CD4-positive, CD25-positive, alpha-beta regulatory T cell (primary cell): ENCODE data around the gene PPIL4. TPM values are rescaled to one million over a fixed set of nuclear protein-coding genes. Genes with fewer than 3 reads are reported as not detected.
"Not testable (repeated sequence)": the region's sequence is repeated elsewhere in the genome, so short reads cannot be mapped to it uniquely, and the experiment has no call there.

Experiments used
- ATAC-seq, 2 donors: fragments of 150-1000 bp; cut with Tn5 transposase; one replicate each; pipeline ENCODE4 v1.10.0; 2021; ENCODE audit warnings: low read depth in 2 of 2, moderate number of reproducible peaks in 2 of 2, moderate library complexity in 1 of 2
- DNase-seq, 3 donors: peaks; one replicate each; pipeline versions ENCODE4 v3.0.0 to v3.0.0-alpha.2; 2012 to 2022; ENCODE audit warnings: mixed read lengths in 1 of 3
- H3K27ac ChIP-seq: one replicate; pipeline ENCODE4 v1.7.0; 2013; ENCODE audit warnings: mild to moderate bottlenecking, low read length; ENCODE audit not compliant: insufficient read depth, poor library complexity, severe bottlenecking
- H3K27me3 ChIP-seq: one replicate; pipeline ENCODE4 v1.7.0; 2013; ENCODE audit warnings: low read length; ENCODE audit not compliant: control insufficient read depth, insufficient read depth
- H3K36me3 ChIP-seq: one replicate; pipeline ENCODE4 v1.7.0; 2013; ENCODE audit warnings: mild to moderate bottlenecking, low read length, moderate library complexity; ENCODE audit not compliant: control insufficient read depth, insufficient read depth
- H3K4me1 ChIP-seq: 2 replicates; pipeline ENCODE4 v1.7.0; 2013; ENCODE audit warnings: mild to moderate bottlenecking, low read length; ENCODE audit not compliant: insufficient read depth, control insufficient read depth, poor library complexity, severe bottlenecking
- H3K4me3 ChIP-seq: one replicate; pipeline ENCODE4 v1.7.0; 2013; ENCODE audit warnings: low read depth, mild to moderate bottlenecking, low read length, moderate library complexity
- H3K9me3 ChIP-seq, 2 experiments: 1 replicate in 1 of 2; 2 replicates in 1 of 2; pipeline ENCODE4 v1.7.0; 2013; ENCODE audit warnings: low read length in 2 of 2, mild to moderate bottlenecking in 1 of 2, moderate library complexity in 1 of 2; ENCODE audit not compliant: control insufficient read depth in 2 of 2
- H3K27ac Mint-ChIP-seq, 3 donors: one replicate each; pipeline ENCODE4 v1.8.0; 2020 to 2022; ENCODE audit warnings: mild to moderate bottlenecking in 3 of 3, mixed read lengths in 3 of 3, moderate library complexity in 2 of 3
- H3K27me3 Mint-ChIP-seq: one replicate; pipeline ENCODE4 v1.8.0; 2022; ENCODE audit warnings: mild to moderate bottlenecking, mixed read lengths
- H3K36me3 Mint-ChIP-seq: one replicate; pipeline ENCODE4 v1.8.0; 2020; ENCODE audit warnings: mixed read lengths
- H3K4me1 Mint-ChIP-seq, 4 donors: one replicate each; pipeline ENCODE4 v1.8.0; 2020 to 2022; ENCODE audit warnings: mixed read lengths in 4 of 4, mild to moderate bottlenecking in 1 of 4
- H3K4me3 Mint-ChIP-seq, 4 donors: one replicate each; pipeline ENCODE4 v1.8.0; 2020 to 2022; ENCODE audit warnings: mild to moderate bottlenecking in 4 of 4, mixed read lengths in 4 of 4, moderate library complexity in 3 of 4
- H3K9me3 Mint-ChIP-seq, 7 donors: one replicate each; pipeline ENCODE4 v1.8.0; 2020 to 2022; ENCODE audit warnings: mixed read lengths in 7 of 7, mild to moderate bottlenecking in 3 of 7, moderate library complexity in 2 of 7
- polyA plus RNA-seq, 4 donors: library from polyadenylated mRNA; unstranded; fragments of 300-500 nt; fragmentation: Illumina TruSeq; gene quantifications; one replicate each; pipeline ENCODE4 v1.2.3, GENCODE V29; 2021
- total RNA-seq: library from RNA; stranded (reverse); gene quantifications from one replicate; pipeline ENCODE4 v1.2.3, GENCODE V29; 2022

The PPIL4 gene
- total and polyA plus RNA-seq, 5 donors from 2014 or later = 10.0 to 40.8 (median 12.8) TPM

DNA sequence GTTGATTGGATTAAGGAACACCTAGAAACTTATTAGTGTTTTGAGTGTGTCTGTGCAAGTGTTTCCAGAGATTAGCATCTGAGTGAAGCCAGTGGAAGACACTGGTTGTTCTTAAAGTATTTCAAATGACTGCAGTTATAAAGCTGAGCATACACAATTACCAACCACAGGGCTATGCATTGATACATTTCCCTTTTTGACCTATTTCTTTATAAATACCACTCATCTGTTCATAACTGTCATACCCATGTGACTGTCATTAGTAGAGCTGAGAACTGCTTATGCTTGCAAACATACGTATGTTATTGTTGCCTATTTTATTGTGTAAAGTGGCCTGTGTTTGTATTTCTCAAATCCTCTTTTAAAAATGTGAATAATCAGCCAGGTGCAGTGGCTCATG lies 45.7 kb downstream of the PPIL4 start:
- Mint-ChIP-seq H3K27ac (peak overlapping the region; percentile 83 to 91 (median 91)), H3K4me1 (peaks cover 48 to 77% (median 51%) of the 10 kb centered on the region in 4 donors), H3K36me3 (peaks cover 13% of the 10 kb centered on the region), H3K9me3 (peaks cover 0 to 1% (median 0%) of the 10 kb centered on the region in 7 donors), H3K4me3 (peak overlapping the region in 1 of 4 donors; percentile 70), H3K27me3 (no peaks in the 10 kb centered on the region)
- ATAC-seq (peak in 1 of 2 donors; percentile 22), DNase-seq (peak in 1 of 3 donors; percentile 44)
- no peaks in the 10 kb centered on the region for H3K27me3 ChIP-seq
- no peak overlapping the region for H3K4me3 ChIP-seq
- peak overlapping the region; percentile 60 for H3K27ac ChIP-seq
- peaks cover 51% of the 10 kb centered on the region for H3K4me1 ChIP-seq
- H3K36me3 ChIP-seq = peaks cover 10% of the 10 kb centered on the region
- H3K9me3 ChIP-seq = no peaks in the 10 kb centered on the region

GRCh38 chr6:149499066-149499465 lies 46.8 kb downstream of the PPIL4 start:
- H3K4me3 Mint-ChIP-seq = peak overlapping the region in 2 of 4 donors; percentile 6 to 28
- peaks cover 0 to 1% (median 0%) of the 10 kb centered on the region in 7 donors for H3K9me3 Mint-ChIP-seq
- no peaks in the 10 kb centered on the region for H3K27me3 Mint-ChIP-seq
- no peak for DNase-seq
- peaks cover 55% of the 10 kb centered on the region for H3K4me1 ChIP-seq
- H3K4me3 ChIP-seq = no peak overlapping the region
- peaks cover 8% of the 10 kb centered on the region for H3K36me3 ChIP-seq
- ATAC-seq = no peak
- peak overlapping the region; percentile 10 to 83 (median 62) for H3K27ac Mint-ChIP-seq
- no peaks in the 10 kb centered on the region for H3K9me3 ChIP-seq
- H3K27ac ChIP-seq = peak overlapping the region; percentile 97
- no peaks in the 10 kb centered on the region for H3K27me3 ChIP-seq
- H3K4me1 Mint-ChIP-seq = peaks cover 46 to 80% (median 53%) of the 10 kb centered on the region in 4 donors
- peaks cover 9% of the 10 kb centered on the region for H3K36me3 Mint-ChIP-seq

DNA sequence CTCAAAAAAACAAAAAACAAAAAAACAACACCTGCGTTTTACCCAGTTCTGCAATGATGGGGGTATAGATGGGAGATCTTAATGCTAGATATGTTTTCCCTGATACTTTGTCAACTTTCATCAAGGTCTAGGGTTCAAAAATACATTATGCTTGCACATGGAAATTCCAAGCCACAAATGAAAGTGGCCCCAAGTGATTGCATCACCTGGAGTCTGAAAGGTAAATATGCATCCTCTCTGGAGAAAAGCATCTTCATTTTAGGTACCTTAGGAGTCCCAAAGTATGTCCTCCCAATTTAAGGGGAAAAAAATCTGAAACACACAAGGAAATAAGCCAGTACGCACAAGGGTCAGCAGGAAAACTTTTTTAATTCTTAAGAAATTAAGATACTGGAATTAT lies 48.5 kb downstream of the PPIL4 start:
- H3K36me3 ChIP-seq = peaks cover 4% of the 10 kb centered on the region
- Mint-ChIP-seq H3K4me1 (peaks cover 44 to 81% (median 62%) of the 10 kb centered on the region in 4 donors), H3K27me3 (no peaks in the 10 kb centered on the region), H3K4me3 (peak overlapping the region in 3 of 4 donors; percentile 67 to 92 (median 90)), H3K36me3 (peaks cover 7% of the 10 kb centered on the region), H3K27ac (peak overlapping the region; percentile 96 to 99 (median 99)), H3K9me3 (peaks cover 0 to 3% (median 0%) of the 10 kb centered on the region in 7 donors)
- H3K27ac ChIP-seq = peak overlapping the region; percentile 97
- no peaks in the 10 kb centered on the region for H3K27me3 ChIP-seq
- no peaks in the 10 kb centered on the region for H3K9me3 ChIP-seq
- H3K4me1 ChIP-seq = peaks cover 67% of the 10 kb centered on the region
- H3K4me3 ChIP-seq = no peak overlapping the region
- DNase-seq (no peak), ATAC-seq (no peak)

GRCh38 chr6:149496597-149496996 lies 49.2 kb downstream of the PPIL4 start:
- peak overlapping the region; percentile 67 to 97 (median 91) for H3K4me3 Mint-ChIP-seq
- not testable (repeated sequence) for H3K36me3 ChIP-seq, H3K27me3 ChIP-seq, H3K9me3 ChIP-seq, ATAC-seq, H3K9me3 Mint-ChIP-seq, DNase-seq, H3K27me3 Mint-ChIP-seq, H3K36me3 Mint-ChIP-seq
- Histone ChIP-seq H3K4me1 (peaks cover 67% of the 10 kb centered on the region), H3K4me3 (peak overlapping the region; percentile 93), H3K27ac (peak overlapping the region; percentile 97)
- H3K27ac Mint-ChIP-seq = peak overlapping the region; percentile 96 to 99 (median 99)
- peaks cover 38 to 81% (median 58%) of the 10 kb centered on the region in 4 donors for H3K4me1 Mint-ChIP-seq

DNA sequence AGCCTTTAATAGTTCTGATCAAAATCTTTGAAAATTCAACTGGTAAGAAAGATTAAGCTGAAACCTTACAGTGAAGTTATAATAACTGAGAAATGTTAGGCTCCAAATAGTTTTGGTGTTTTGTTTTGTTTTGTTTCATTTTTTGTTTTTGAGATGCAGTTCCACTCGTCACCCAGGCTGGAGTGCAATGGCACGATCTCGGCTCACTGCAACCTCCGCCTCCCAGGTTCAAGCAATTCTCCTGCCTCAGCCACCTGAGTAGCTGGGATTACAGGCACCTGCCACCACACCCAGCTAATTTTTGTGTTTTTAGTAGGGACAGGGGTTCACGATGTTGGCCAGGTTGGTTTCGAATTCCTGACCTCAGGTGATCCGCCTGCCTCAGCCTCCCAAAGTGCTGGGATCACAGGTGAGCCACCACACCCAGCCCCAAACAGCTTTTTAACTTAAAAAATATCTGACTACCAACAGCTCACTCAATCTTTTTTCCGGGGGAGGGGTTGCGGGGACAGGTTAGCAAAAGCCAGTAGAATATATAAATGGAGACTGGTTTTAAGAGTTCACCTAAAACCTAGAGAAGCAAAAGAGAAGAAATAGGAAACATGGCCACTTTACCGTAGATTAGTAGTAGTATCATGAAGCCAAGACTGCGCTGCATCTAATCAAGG lies 50.4 kb downstream of the PPIL4 start:
- H3K27ac Mint-ChIP-seq = peak overlapping the region; percentile 96 to 99 (median 99)
- peak overlapping the region; percentile 67 to 97 (median 91) for H3K4me3 Mint-ChIP-seq
- not testable (repeated sequence) for H3K9me3 ChIP-seq, H3K36me3 Mint-ChIP-seq, H3K27me3 ChIP-seq, H3K36me3 ChIP-seq, H3K9me3 Mint-ChIP-seq, H3K27me3 Mint-ChIP-seq
- ATAC-seq (peak; percentile 24 to 35), DNase-seq (peak in 2 of 3 donors; percentile 54 to 61)
- Histone ChIP-seq H3K4me3 (peak overlapping the region; percentile 93), H3K27ac (peak overlapping the region; percentile 97), H3K4me1 (peaks cover 67% of the 10 kb centered on the region)
- H3K4me1 Mint-ChIP-seq = peaks cover 35 to 85% (median 57%) of the 10 kb centered on the region in 4 donors

DNA sequence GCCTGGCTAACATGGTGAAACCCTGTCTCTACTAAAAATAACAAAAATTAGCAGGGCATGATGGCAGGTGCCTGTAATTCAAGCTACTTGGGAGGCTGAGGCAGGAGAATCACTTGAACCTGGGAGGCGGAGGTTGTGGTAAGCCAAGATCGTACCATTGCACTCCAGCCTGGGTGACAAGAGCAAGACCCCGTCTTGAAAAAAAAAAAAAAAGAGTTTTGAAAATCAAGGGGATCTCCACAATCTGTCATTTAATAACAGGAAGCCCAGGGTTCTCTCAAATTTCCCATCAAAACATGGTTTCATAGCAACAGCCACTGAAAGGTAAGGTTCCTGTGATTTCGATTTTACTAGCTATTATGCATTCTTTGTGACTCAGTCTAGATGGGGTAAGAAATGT lies 51.0 kb downstream of the PPIL4 start:
- not testable (repeated sequence) for H3K9me3 ChIP-seq, H3K27me3 Mint-ChIP-seq, H3K27me3 ChIP-seq, H3K36me3 ChIP-seq, H3K9me3 Mint-ChIP-seq, H3K36me3 Mint-ChIP-seq
- ATAC-seq (peak; percentile 87), DNase-seq (peak; percentile 66 to 88 (median 86))
- Mint-ChIP-seq H3K27ac (peak overlapping the region; percentile 96 to 99 (median 99)), H3K4me1 (peaks cover 29 to 80% (median 57%) of the 10 kb centered on the region in 4 donors), H3K4me3 (peak overlapping the region; percentile 67 to 97 (median 91))
- peak overlapping the region; percentile 97 for H3K27ac ChIP-seq
- peak overlapping the region; percentile 93 for H3K4me3 ChIP-seq
- peaks cover 64% of the 10 kb centered on the region for H3K4me1 ChIP-seq

- H3K27ac ChIP-seq = peak overlapping the region; percentile 97
- no peaks in the 10 kb centered on the region for H3K27me3 ChIP-seq
- H3K4me3 Mint-ChIP-seq = peak overlapping the region; percentile 6 to 76 (median 50)
- peaks cover 64% of the 10 kb centered on the region for H3K4me1 ChIP-seq
- no peak for DNase-seq
- H3K27me3 Mint-ChIP-seq = no peaks in the 10 kb centered on the region
- no peaks in the 10 kb centered on the region for H3K9me3 ChIP-seq
- H3K36me3 ChIP-seq = no peaks in the 10 kb centered on the region
- peak overlapping the region; percentile 96 to 99 (median 99) for H3K27ac Mint-ChIP-seq
- ATAC-seq = no peak
- H3K4me3 ChIP-seq = peak overlapping the region; percentile 17
- peaks cover 28 to 74% (median 55%) of the 10 kb centered on the region in 4 donors for H3K4me1 Mint-ChIP-seq
- H3K36me3 Mint-ChIP-seq = no peaks in the 10 kb centered on the region
- H3K9me3 Mint-ChIP-seq = peaks cover 0 to 2% (median 0%) of the 10 kb centered on the region in 7 donors
Measured at GRCh38 chr6:149493761-149494320, 52.0 kb downstream of the PPIL4 start.
